ENCODE data around the gene BTN3A1.

- TF ChIP-seq POLR2A (IDR thresholded peaks at IDR 0.05; ENCODE audit: low read depth, low read length), result no peak
- TF ChIP-seq POLR2AphosphoS5 (IDR thresholded peaks at IDR 0.05; ENCODE audit: low read depth, low read length), result no peak
- TF ChIP-seq TAF1 (IDR thresholded peaks at IDR 0.05; ENCODE audit: borderline replicate concordance, low read depth, low read length), result no peak
These were observed 20.3 kb downstream of the BTN3A1 start for GRCh38 chr6:26422329-26422728.
